SJSA1 (cell line): ENCODE data around the gene HSD17B14. TPM values are rescaled to one million over a fixed set of nuclear protein-coding genes. Genes with fewer than 3 reads are reported as not detected.
"Not testable (repeated sequence)": the region's sequence is repeated elsewhere in the genome, so short reads cannot be mapped to it uniquely, and the experiment has no call there.

Source experiments
- DNase-seq, 2 experiments: peaks; one replicate each; pipeline ENCODE4 v3.0.0-alpha.2; 2015 to 2020; ENCODE audit warnings: low spot score in 2 of 2, low read depth in 1 of 2
- H3K27ac ChIP-seq: fragments of 250-450 bp; sonication (Bioruptor Pico); 2 replicates; pipeline ENCODE4 v1.5.1; 2020; ENCODE audit warnings: mild to moderate bottlenecking, moderate library complexity
- H3K27me3 ChIP-seq: fragments of 250-450 bp; sonication (Bioruptor Pico); replicated peaks from 2 replicates; pipeline ENCODE4 v1.5.1; 2020; ENCODE audit warnings: mild to moderate bottlenecking, moderate library complexity
- H3K36me3 ChIP-seq: fragments of 250-450 bp; sonication (Bioruptor Pico); 2 replicates; pipeline ENCODE4 v1.5.1; 2020; ENCODE audit warnings: mild to moderate bottlenecking
- H3K4me1 ChIP-seq: fragments of 250-450 bp; sonication (Bioruptor Pico); replicated peaks from 2 replicates; pipeline ENCODE4 v1.6.1; 2021; ENCODE audit warnings: mild to moderate bottlenecking
- H3K4me3 ChIP-seq: fragments of 250-450 bp; sonication (Bioruptor Pico); 2 replicates; pipeline ENCODE4 v1.5.1; 2020; ENCODE audit warnings: mild to moderate bottlenecking
- H3K9me3 ChIP-seq: fragments of 250-450 bp; sonication (Bioruptor Pico); replicated peaks from 2 replicates; pipeline ENCODE4 v1.5.1; 2020; ENCODE audit warnings: mild to moderate bottlenecking
- total RNA-seq: library from RNA; depleted of rRNA; stranded (reverse); fragments of >200 nt; shearing (Covaris generic); gene quantifications from 2 replicates; pipeline ENCODE4 v1.2.3, GENCODE V29; 2014

The HSD17B14 gene
- total RNA-seq, 1 experiment from 2014 or later: not detected

DNA sequence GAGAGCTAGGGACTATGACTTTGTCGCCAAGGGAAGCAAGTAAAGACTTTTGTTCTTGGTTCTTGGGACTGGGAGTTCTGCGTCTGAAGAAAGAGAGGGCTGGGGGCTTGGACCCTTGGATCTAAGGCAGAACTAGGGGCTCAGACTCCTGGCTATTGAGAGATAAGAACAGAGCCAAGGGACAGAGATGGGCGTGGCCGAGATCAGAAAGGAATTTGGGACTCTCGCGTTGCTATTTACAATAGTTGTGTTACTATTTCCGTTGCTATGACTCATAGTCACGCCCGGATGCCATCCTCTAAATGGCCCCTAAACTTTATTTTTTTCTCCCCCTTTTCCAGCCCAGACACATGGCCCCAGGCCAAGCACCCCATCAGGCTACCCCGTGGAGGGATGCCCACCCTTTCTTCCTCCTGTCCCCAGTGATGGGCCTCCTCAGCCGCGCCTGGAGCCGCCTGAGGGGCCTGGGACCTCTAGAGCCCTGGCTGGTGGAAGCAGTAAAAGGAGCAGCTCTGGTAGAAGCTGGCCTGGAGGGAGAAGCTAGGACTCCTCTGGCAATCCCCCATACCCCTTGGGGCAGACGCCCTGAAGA is 36.7 kb upstream of the HSD17B14 start:
- peaks cover 43% of the 10 kb centered on the region for H3K4me1 ChIP-seq
- H3K27me3 ChIP-seq: no peaks in the 10 kb centered on the region
- peaks cover 55% of the 10 kb centered on the region for H3K36me3 ChIP-seq
- peak overlapping the region; percentile 95 for H3K4me3 ChIP-seq
- 0 out of 2 replicates have a peak, but pooled peaks cover 5% of the 10 kb centered on the region for H3K9me3 ChIP-seq
- DNase-seq: peak; percentile 94 to 95
- H3K27ac ChIP-seq: peak overlapping the region; percentile 100

DNA sequence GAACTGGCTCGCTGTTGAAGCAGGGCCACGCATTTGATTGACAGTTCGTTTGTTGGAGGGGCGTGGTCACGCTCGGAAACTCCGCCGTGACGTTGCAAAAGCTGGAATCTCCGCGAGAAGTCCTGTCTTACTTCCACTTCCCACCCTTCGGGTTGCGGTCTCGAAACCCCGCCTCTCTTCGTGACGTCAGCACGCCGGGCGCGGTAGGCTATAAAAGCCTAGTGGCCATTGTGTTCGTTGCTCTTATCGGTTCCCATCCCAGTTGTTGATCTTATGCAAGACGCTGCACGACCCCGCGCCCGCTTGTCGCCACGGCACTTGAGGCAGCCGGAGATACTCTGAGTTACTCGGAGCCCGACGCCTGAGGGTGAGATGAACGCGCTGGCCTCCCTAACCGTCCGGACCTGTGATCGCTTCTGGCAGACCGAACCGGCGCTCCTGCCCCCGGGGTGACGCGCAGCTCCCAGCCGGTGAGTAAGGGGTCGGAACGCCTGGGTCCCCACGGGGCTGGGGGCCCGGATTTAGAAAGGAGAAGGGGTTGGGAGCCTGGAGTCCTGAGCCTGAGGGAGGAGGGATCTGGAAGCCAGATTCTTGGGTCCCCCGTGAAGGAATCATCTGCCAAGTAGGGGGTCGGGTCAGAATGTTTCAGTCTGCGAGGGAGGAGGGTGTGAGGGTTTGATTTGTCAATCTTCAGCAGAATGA is 36.0 kb upstream of the HSD17B14 start, which contains the start of gene PPP1R15A:
PPP1R15A (plus strand) TSS at position 240 of the 702 bp plus-strand sequence. CDS start 813 bp downstream, outside the sequence.
- Histone ChIP-seq H3K36me3 (peaks cover 49% of the 10 kb centered on the region), H3K9me3 (0 out of 2 replicates have a peak, but pooled peaks cover 5% of the 10 kb centered on the region), H3K27ac (peak within 1 kb of the TSS; percentile 100), H3K27me3 (no peaks in the 10 kb centered on the region), H3K4me3 (peak within 1 kb of the TSS; percentile 95), H3K4me1 (peaks cover 49% of the 10 kb centered on the region)
- DNase-seq: peak; percentile 97 to 99

DNA sequence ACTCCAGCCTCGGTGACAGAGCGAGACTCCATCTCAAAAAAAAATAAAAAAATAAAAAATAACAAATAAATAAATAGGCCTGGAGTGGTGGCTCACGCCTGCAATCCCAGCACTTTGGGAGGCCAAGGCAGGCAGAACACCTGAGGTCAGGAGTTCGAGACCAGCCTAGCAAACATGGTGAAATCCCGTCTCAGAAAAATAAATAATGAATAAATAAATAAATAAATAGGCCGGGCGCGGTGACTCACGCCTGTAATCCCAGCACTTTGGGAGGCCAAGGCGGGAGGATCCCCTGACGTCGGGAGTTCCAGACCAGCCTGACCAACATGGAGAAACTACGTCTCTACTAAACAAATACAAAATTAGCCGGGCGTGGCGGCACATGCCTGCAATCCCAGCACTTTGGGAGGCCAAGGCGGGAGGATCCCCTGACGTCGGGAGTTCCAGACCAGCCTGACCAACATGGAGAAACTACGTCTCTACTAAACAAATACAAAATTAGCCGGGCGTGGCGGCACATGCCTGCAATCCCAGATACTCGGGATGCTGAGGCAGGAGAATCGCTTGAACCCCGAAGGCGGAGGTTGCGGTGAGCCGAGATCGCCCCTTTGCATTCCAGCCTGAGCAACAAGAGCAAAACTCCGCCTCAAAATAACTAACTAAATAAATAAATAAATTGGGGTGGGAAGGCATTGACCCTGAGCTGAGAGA is 35.3 kb upstream of the HSD17B14 start:
- H3K27me3 ChIP-seq, DNase-seq, H3K9me3 ChIP-seq: not testable (repeated sequence)
- H3K4me3 ChIP-seq: peak overlapping the region; percentile 95
- peaks cover 51% of the 10 kb centered on the region for H3K4me1 ChIP-seq
- peak overlapping the region; percentile 100 for H3K27ac ChIP-seq
- H3K36me3 ChIP-seq: peaks cover 44% of the 10 kb centered on the region

DNA sequence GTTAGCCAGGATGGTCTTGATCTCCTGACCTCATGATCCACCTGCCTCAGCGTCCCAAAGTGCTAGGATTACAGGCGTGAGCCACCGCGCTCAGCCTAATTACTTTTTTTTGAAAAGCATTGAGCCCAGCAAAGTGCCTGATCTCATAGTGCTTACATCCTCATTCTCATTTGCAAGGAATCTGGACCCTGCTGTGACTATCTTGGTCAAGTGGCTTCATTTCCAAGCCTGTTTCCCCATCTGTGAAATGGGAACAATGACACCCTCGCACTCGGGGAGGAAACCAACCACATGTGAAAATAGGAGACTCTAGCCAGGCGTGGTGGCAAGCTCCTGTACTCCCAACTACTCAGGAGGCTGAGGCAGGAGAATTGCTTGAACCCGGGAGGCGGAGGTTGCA is 33.8 kb upstream of the HSD17B14 start:
- peaks cover 39% of the 10 kb centered on the region for H3K4me1 ChIP-seq
- DNase-seq: no peak
- H3K27ac ChIP-seq: no peak overlapping the region
- H3K4me3 ChIP-seq: no peak overlapping the region
- 0 out of 2 replicates have a peak, but pooled peaks cover 5% of the 10 kb centered on the region for H3K9me3 ChIP-seq
- H3K36me3 ChIP-seq: peaks cover 28% of the 10 kb centered on the region
- no peaks in the 10 kb centered on the region for H3K27me3 ChIP-seq

DNA sequence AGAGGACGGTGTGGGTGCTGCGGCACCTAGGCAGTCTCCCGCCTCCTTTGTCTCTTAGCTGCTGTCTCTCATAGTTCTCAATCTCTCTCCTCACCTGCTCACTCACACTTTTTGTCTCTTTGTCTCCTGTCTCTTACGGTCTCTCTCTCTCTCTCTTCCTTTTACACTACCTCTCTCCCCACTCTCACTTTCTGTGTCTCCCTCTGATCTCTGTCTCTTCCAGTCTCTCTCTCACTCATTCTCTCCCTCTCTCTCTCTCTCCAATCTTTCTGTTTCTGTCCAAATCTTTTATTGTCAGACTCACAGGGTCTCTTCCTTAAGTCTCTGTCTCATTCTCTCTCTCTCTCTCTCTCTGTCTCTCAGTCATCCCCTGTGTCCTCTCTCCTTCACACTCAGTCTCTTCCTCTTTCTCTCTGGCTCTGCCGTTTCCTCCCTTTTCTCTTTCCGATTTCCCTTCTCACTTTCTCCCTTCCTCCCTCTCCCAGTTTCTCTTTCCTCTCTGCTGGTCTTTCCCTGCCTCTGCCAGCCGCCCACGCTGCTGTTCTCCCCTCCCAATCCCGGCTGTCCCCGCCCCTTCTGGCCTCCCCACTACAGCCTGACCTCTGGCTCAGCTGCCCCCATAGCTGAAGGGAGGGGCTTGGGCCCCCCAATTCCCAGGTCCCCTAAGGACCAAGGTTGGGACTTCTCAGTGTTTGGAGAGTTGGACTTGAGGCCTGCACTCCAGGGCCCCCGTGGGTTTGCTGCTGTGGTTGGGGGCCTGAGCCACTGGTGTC is 32.0 kb upstream of the HSD17B14 start, which contains the start of gene PLEKHA4:
PLEKHA4 (minus strand) TSS at position 504 of the 773 bp plus-strand sequence. CDS start 997 bp downstream, outside the sequence.
- Histone ChIP-seq H3K4me1 (peaks cover 23% of the 10 kb centered on the region), H3K9me3 (0 out of 2 replicates have a peak, but pooled peaks cover 5% of the 10 kb centered on the region), H3K4me3 (peak within 1 kb of the TSS; percentile 38), H3K27ac (peak within 1 kb of the TSS; percentile 77), H3K27me3 (no peaks in the 10 kb centered on the region), H3K36me3 (peaks cover 15% of the 10 kb centered on the region)
- DNase-seq: peak; percentile 55 to 68

DNA sequence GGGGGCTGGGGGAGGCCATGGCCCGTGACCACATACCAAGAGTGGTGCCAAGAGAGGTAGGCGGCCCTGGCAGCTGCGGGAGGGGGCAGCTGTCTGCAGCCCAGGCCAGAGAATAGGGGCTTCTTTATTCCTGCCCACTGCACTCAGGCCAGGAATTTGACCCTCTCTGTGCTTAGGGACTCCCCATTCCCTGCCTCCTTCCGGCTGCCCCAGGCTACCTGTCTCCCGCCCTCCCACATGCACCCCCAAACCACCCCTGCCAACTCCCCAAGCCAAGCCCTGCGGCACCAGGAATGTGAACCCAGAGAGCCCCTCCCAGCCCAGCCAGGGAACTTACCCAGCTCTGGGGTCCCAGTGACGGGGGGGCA is 31.4 kb upstream of the HSD17B14 start:
- no peaks in the 10 kb centered on the region for H3K27me3 ChIP-seq
- no peak for DNase-seq
- H3K4me1 ChIP-seq: peaks cover 23% of the 10 kb centered on the region
- 0 out of 2 replicates have a peak, but pooled peaks cover 5% of the 10 kb centered on the region for H3K9me3 ChIP-seq
- H3K36me3 ChIP-seq: peaks cover 9% of the 10 kb centered on the region
- peak overlapping the region; percentile 77 for H3K27ac ChIP-seq
- peak overlapping the region; percentile 38 for H3K4me3 ChIP-seq

DNA sequence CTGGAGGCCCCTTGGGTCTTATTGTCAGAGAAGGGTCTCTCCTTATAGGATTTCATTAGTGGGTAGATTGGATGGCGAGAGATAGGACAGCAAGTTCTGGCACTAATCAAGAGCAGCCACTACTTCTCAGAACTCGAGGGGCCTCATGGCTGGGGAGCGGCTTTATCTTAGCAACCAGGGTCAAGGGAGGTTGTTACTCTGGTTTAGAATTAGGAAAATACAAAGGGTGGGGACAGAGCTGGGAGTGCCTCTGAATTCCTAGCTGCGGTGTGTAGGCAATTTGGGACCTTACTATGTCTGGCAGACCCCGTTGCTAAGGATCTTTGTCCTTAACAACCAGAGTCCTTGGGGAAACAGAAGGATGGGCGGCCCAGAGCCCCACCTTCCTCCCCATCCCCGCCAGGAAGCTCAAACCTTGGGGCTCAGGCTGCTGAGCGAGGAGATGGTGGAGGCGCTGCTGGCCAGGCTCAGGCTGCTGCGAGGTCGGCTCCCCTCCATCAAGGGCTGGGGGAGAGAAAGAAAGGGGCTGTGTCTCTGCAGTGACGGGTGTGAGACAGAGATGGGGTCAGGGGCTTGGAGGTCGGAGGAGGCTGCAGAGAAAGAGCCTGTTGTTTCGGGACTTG is 30.9 kb upstream of the HSD17B14 start:
- H3K4me3 ChIP-seq: peak overlapping the region; percentile 38
- H3K9me3 ChIP-seq: 0 out of 2 replicates have a peak, but pooled peaks cover 3% of the 10 kb centered on the region
- H3K4me1 ChIP-seq: peaks cover 23% of the 10 kb centered on the region
- no peaks in the 10 kb centered on the region for H3K27me3 ChIP-seq
- no peak overlapping the region for H3K27ac ChIP-seq
- DNase-seq: no peak
- H3K36me3 ChIP-seq: peaks cover 4% of the 10 kb centered on the region

DNA sequence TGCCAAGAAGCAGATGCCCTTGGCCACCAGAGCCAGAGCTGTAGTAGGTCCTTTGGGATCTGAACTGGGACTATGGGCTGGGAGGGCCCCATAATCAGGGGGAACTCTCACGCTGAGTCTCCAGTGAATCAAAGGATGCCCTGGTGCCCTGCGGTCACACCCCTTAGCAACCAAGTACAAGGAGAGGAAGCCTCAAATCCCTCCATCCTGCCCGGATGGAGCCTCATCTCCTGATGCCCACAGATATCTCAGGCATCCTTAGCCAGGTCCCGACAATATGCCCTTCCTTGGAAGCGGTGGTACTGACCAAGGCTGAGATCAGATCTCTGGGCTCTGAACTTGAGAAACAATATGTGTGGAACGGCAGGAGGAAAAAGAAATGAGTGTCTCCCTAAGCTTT is 30.4 kb upstream of the HSD17B14 start:
- no peak overlapping the region for H3K4me3 ChIP-seq
- no peak for DNase-seq
- no peak overlapping the region for H3K27ac ChIP-seq
- 0 out of 2 replicates have a peak, but pooled peaks cover 3% of the 10 kb centered on the region for H3K9me3 ChIP-seq
- H3K36me3 ChIP-seq: 0 out of 2 replicates have a peak, but pooled peaks cover 4% of the 10 kb centered on the region
- no peaks in the 10 kb centered on the region for H3K27me3 ChIP-seq
- peaks cover 20% of the 10 kb centered on the region for H3K4me1 ChIP-seq

DNA sequence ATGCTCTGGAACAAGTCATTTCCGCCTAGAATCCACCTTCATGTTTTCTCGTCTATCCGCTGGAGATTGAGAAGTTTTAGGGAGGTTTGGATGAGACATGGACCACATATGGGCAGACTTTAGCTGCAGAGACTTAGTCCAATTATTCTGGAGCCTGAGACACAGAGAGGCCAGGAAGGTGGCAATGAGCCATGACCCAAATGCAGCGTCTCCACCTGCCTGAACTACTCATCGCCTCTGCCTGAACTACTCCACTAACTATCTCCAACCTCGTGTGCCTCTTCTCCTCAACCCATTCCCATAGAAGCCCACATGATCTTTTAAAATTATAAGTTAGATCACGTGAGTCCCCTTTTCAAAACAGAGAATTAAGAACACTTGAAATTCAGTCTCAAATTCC is 26.5 kb upstream of the HSD17B14 start:
- Histone ChIP-seq H3K4me3 (no peak overlapping the region), H3K27me3 (no peaks in the 10 kb centered on the region), H3K4me1 (peaks cover 7% of the 10 kb centered on the region), H3K36me3 (peaks cover 8% of the 10 kb centered on the region), H3K9me3 (no peaks in the 10 kb centered on the region), H3K27ac (no peak overlapping the region)
- no peak for DNase-seq

DNA sequence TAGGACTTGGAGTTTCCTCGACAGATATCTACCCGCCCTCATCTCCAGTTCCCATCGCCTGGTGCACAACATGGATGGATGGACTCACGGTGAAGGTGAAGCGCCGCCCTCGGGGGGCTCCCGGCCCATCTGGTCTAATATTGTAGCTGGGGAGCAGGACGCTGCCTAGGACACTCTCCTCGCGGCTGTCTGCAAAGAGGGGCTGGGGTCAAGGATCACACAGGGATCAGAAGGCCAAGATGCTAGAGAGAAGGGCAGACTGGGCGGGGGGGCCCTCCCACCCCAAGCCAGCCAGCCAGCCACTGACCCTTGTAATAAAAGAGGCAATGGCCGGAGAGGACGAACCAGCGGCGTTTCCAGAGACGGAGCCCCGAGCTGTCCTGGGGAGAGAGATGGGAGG is 25.0 kb upstream of the HSD17B14 start:
- no peak for DNase-seq
- Histone ChIP-seq H3K4me1 (no peaks in the 10 kb centered on the region), H3K4me3 (no peak overlapping the region), H3K36me3 (peaks cover 8% of the 10 kb centered on the region), H3K27me3 (no peaks in the 10 kb centered on the region), H3K9me3 (no peaks in the 10 kb centered on the region), H3K27ac (no peak overlapping the region)

DNA sequence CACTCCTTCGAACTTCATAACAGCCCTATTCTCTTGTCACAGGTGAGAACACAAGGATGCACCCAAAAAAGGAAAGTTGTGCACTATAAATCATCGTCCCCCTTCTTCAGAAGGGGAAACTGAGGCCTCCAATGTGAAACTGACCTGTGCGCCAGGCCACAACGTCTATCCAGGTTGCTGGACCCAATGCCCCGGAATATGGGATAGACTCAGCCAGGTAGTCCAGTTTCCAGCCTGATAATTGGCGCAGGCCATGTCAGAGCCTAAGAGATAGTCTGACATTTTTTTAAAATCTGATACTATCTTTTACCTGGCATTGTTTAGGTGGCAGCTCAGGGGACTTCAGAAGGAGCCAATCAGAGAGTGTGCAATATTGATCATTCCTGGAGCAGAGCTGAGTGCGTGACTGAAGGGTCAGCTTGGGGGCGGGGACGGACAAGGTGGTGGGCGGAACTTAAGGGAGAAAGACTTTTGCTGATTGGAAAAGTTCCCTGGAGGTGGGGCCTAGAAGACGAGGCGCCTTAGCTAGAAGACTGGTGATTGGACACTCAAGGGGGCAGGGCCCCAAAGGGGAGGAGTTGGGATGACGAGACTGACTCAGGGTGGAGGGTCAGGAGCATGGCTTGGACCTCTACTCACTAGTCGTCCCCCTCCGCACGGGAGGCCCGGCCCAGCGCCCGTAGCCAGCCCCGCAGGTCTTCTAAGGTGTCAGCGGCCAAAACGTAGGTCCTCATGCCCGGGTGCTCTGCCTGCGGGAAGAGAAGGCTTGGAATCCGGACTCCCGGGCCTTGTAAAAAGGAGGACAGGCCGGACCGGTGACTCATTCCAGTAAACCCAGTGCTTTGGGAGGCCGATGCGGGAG is 23.7 kb upstream of the HSD17B14 start:
- H3K27ac ChIP-seq: no peak overlapping the region
- H3K9me3 ChIP-seq: no peaks in the 10 kb centered on the region
- no peak for DNase-seq
- no peak overlapping the region for H3K4me3 ChIP-seq
- H3K36me3 ChIP-seq: peaks cover 8% of the 10 kb centered on the region
- no peaks in the 10 kb centered on the region for H3K4me1 ChIP-seq
- no peaks in the 10 kb centered on the region for H3K27me3 ChIP-seq

DNA sequence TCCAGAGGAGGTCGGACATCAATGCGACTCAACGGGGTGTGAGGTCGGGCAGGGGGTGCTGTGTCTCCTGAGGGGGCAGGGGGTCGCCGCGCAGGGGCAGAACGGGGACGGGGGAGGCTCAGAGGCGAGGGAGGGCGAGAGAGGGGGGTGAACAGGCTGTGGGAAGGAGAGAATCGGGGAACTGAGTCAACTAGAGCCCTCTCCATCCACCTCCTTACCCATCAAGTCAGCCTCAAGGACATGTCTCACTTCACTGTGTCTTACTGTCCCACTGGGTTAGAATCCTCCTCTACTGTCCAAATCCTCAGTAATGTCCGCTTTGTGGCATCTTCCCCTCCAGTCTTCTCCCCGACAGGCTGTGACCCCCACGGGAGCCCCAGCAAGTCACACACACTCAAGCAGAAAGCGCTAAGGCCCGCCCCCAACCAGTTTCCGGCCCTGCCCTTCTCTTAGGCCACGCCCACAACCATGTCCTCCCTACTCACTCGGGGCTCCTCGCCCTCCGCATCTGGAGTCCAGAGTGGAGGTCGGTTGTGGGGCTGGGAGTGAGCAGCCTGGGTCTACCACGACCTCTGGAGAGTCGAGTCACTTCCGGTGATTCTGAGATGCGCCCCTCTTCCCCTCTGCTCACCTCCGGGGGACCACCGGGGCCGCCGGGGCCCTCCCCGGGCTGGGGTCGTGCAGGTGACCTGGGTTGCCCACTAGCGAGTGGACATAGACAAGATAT is 22.9 kb upstream of the HSD17B14 start:
- Histone ChIP-seq H3K27me3 (no peaks in the 10 kb centered on the region), H3K9me3 (no peaks in the 10 kb centered on the region), H3K27ac (no peak overlapping the region), H3K36me3 (peaks cover 4% of the 10 kb centered on the region), H3K4me3 (no peak overlapping the region), H3K4me1 (no peaks in the 10 kb centered on the region)
- DNase-seq: no peak
